22Rv1 (cell line): ENCODE data around the gene AP1S3.

ENCODE experiments used
- ZFX ChIP-seq: fragments of 450-650 bp; IDR thresholded peaks from 2 replicates; pipeline ENCODE4 v1.6.1; 2017; ENCODE audit warnings: antibody characterized with exemption, borderline replicate concordance
- TF ChIP-seq, protein P1 (sequence below): fragments of 450-650 bp; IDR thresholded peaks from 2 replicates; pipeline ENCODE4 v1.5.1; 2017; ENCODE audit warnings: mild to moderate bottlenecking

DNA sequence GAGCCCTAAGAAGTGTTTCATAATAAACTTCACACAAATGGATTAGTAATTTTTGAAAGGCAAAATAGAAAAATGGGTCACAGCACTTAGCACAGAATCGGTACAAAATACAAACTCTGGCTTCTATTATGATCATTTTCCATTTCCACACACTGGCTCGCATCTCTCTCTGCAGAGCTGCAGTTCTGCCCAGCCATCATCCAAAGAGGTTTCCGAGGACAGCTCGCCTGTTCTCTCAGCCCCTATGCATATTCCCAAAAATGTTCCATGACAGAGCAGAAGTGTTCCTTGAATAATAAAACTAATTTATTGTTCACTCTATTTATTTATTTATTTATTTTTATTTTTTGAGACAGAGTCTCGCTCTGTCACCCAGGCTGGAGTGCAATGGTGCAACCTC, 115.6 kb downstream of the AP1S3 start:
- TF ChIP-seq, protein P1, sequence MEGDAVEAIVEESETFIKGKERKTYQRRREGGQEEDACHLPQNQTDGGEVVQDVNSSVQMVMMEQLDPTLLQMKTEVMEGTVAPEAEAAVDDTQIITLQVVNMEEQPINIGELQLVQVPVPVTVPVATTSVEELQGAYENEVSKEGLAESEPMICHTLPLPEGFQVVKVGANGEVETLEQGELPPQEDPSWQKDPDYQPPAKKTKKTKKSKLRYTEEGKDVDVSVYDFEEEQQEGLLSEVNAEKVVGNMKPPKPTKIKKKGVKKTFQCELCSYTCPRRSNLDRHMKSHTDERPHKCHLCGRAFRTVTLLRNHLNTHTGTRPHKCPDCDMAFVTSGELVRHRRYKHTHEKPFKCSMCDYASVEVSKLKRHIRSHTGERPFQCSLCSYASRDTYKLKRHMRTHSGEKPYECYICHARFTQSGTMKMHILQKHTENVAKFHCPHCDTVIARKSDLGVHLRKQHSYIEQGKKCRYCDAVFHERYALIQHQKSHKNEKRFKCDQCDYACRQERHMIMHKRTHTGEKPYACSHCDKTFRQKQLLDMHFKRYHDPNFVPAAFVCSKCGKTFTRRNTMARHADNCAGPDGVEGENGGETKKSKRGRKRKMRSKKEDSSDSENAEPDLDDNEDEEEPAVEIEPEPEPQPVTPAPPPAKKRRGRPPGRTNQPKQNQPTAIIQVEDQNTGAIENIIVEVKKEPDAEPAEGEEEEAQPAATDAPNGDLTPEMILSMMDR: no peak
- TF ChIP-seq ZFX: no peak
